Mesenchymal stem cell (in vitro differentiated cells and primary cell): ENCODE results near the gene PSMD2.
A peak's percentile ranks its signal among the peaks of the same experiment; 100 is the strongest.

Experiments
- DNase-seq: peaks from one replicate; pipeline ENCODE4 v3.0.0-alpha.2; 2013
- H2AFZ ChIP-seq: one replicate; pipeline ENCODE4 v1.6.1; 2013; ENCODE audit warnings: low read depth, mild to moderate bottlenecking, control low read depth, inconsistent platforms, low read length, moderate library complexity
- H2AK5ac ChIP-seq: 2 replicates; pipeline ENCODE4 v1.6.1; 2013; ENCODE audit warnings: low read length, moderate library complexity, mild to moderate bottlenecking, inconsistent platforms; ENCODE audit not compliant: severe bottlenecking
- H2BK120ac ChIP-seq: one replicate; pipeline ENCODE4 v1.6.1; 2013; ENCODE audit warnings: low read depth, mild to moderate bottlenecking, inconsistent platforms, low read length, moderate library complexity
- H2BK12ac ChIP-seq, 2 experiments: one replicate each; pipeline ENCODE4 v1.6.1; 2013; ENCODE audit warnings: inconsistent platforms in 2 of 2, low read length in 2 of 2, mild to moderate bottlenecking in 2 of 2, moderate library complexity in 2 of 2, control low read depth in 1 of 2
- H2BK15ac ChIP-seq: one replicate; pipeline ENCODE4 v1.6.1; 2013; ENCODE audit warnings: mild to moderate bottlenecking, low read depth, inconsistent platforms; ENCODE audit not compliant: poor library complexity, severe bottlenecking
- H2BK5ac ChIP-seq: 2 replicates; pipeline ENCODE4 v1.6.1; 2013; ENCODE audit warnings: low read depth, mild to moderate bottlenecking, low read length, control low read depth, inconsistent platforms; ENCODE audit not compliant: poor library complexity, severe bottlenecking
- H3K14ac ChIP-seq, 2 experiments: one replicate each; pipeline ENCODE4 v1.6.1; 2013; ENCODE audit warnings: inconsistent platforms in 2 of 2, low read length in 2 of 2, control low read depth in 1 of 2, mild to moderate bottlenecking in 1 of 2, moderate library complexity in 1 of 2
- H3K18ac ChIP-seq, 2 experiments: one replicate each; pipeline ENCODE4 v1.6.1; 2013; ENCODE audit warnings: inconsistent platforms in 2 of 2, low read length in 2 of 2, control low read depth in 1 of 2, low read depth in 1 of 2, mild to moderate bottlenecking in 1 of 2
- H3K23ac ChIP-seq, 2 experiments: one replicate each; pipeline ENCODE4 v1.6.1; 2013; ENCODE audit warnings: inconsistent platforms in 2 of 2, low read length in 2 of 2, mild to moderate bottlenecking in 2 of 2, moderate library complexity in 2 of 2, control low read depth in 1 of 2
- H3K27ac ChIP-seq: 2 replicates; pipeline ENCODE4 v1.5.1; 2013; ENCODE audit warnings: mild to moderate bottlenecking, moderate library complexity, low read length, control low read depth, inconsistent platforms; ENCODE audit not compliant: poor library complexity, severe bottlenecking
- H3K27me3 ChIP-seq, 2 experiments: 2 replicates each; pipeline versions ENCODE4 v1.6.1 to v1.7.0; 2013; ENCODE audit warnings: low read length in 2 of 2, mild to moderate bottlenecking in 2 of 2, moderate library complexity in 2 of 2, control low read depth in 1 of 2, inconsistent platforms in 1 of 2; ENCODE audit not compliant: control insufficient read depth in 1 of 2, insufficient read depth in 1 of 2
- H3K36me3 ChIP-seq, 2 experiments: 2 replicates each; pipeline versions ENCODE4 v1.6.1 to v1.7.0; 2013; ENCODE audit warnings: low read length in 2 of 2, control low read depth in 1 of 2, inconsistent platforms in 1 of 2, low read depth in 1 of 2, mild to moderate bottlenecking in 1 of 2; ENCODE audit not compliant: insufficient read depth in 2 of 2, control insufficient read depth in 1 of 2
- H3K4ac ChIP-seq, 2 experiments: one replicate each; pipeline ENCODE4 v1.6.1; 2013; ENCODE audit warnings: inconsistent platforms in 2 of 2, low read length in 2 of 2, mild to moderate bottlenecking in 2 of 2, moderate library complexity in 2 of 2, control low read depth in 1 of 2, low read depth in 1 of 2
- H3K4me1 ChIP-seq: 2 replicates; pipeline ENCODE4 v1.6.1; 2013; ENCODE audit warnings: low read depth, low read length, control low read depth; ENCODE audit not compliant: control insufficient read depth, insufficient read depth
- H3K4me2 ChIP-seq: 2 replicates; pipeline ENCODE4 v1.6.1; 2013; ENCODE audit warnings: low read length, mild to moderate bottlenecking, inconsistent platforms; ENCODE audit not compliant: poor library complexity, severe bottlenecking
- H3K4me3 ChIP-seq, 2 experiments: 2 replicates each; pipeline versions ENCODE4 v1.5.1 to v1.7.0; 2013; ENCODE audit warnings: low read length in 2 of 2, mild to moderate bottlenecking in 2 of 2, control low read depth in 1 of 2, low read depth in 1 of 2; ENCODE audit not compliant: insufficient read depth in 1 of 2
- H3K79me1 ChIP-seq: replicated peaks from 2 replicates; pipeline ENCODE4 v1.6.1; 2013; ENCODE audit warnings: mild to moderate bottlenecking, control low read depth, low read length, inconsistent platforms; ENCODE audit not compliant: poor library complexity, severe bottlenecking
- H3K9ac ChIP-seq: 2 replicates; pipeline ENCODE4 v1.7.0; 2013; ENCODE audit warnings: mild to moderate bottlenecking, low read length, moderate library complexity
- H3K9me3 ChIP-seq: 2 replicates; pipeline ENCODE4 v1.7.0; 2013; ENCODE audit warnings: mild to moderate bottlenecking, low read length; ENCODE audit not compliant: control insufficient read depth
- H4K8ac ChIP-seq: one replicate; pipeline ENCODE4 v1.6.1; 2013; ENCODE audit warnings: inconsistent platforms, mild to moderate bottlenecking, low read length, moderate library complexity
- H4K91ac ChIP-seq: one replicate; pipeline ENCODE4 v1.6.1; 2013; ENCODE audit warnings: mild to moderate bottlenecking, low read length, inconsistent platforms
- WGBS: methylation state at CpG from one replicate; pipeline ENCODE4 v1.1.7; 2013; ENCODE audit warnings: mixed read lengths; 5-methylcytosine and 5-hydroxymethylcytosine counted together

The PSMD2 gene

DNA sequence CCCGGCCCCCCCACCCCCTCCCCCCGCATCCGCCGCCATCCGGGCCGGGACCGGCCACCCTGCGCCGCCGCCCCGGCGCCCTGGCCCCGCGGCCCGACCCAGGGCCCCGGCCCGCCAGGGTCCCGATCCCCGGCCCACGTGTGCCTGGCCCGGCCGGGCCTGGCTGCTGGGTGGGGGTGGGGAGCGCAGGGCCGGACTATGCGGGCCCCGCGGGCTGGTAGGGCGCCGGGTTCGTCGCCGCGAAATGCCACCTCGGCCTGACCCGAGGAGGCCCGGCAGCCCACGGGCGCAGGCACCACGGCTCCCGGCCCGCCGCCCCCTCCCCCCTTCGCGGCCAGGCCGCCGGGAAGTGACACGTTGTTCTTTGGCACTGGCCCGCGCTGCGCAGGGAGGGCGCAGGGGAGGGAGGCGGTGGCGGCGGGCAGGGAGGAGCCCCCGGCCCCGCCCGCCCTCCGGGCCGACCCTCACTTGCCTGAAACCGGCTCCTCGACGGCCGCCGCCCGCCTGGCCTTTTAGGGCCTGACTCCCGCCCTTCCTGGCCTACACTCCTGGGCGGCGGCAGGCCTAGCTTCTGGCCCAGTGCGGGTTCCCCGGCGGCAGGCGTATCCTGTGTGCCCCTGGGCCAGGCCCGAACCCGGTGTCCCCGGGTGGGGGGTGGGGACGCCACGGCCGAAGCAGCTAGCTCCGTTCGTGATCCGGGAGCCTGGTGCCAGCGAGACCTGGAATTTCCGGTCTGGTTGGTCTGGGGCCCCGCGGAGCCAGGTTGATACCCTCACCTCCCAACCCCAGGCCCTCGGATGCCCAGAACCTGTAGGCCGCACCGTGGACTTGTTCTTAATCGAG, 15.9 kb downstream of the PSMD2 start:
- H2BK120ac ChIP-seq: peak overlapping the region; percentile 97
- H3K27ac ChIP-seq: peak overlapping the region; percentile 90
- under 1% methylated on average over 41 of the region's 89 CpGs for WGBS
- H3K4me1 ChIP-seq: peaks cover 26% of the 10 kb centered on the region
- peak; percentile 84 for DNase-seq
- peak overlapping the region; percentile 96 to 97 for H3K18ac ChIP-seq
- peak overlapping the region; percentile 95 to 99 for H3K4ac ChIP-seq
- H3K36me3 ChIP-seq: peaks cover 28 to 29% of the 10 kb centered on the region in 2 experiments
- peak overlapping the region; percentile 31 for H2AFZ ChIP-seq
- peak overlapping the region; percentile 96 for H3K9ac ChIP-seq
- H3K4me3 ChIP-seq: peak overlapping the region; percentile 85 to 92
- H4K8ac ChIP-seq: peak overlapping the region; percentile 88
- H2BK12ac ChIP-seq: peak overlapping the region; percentile 21 to 77
- H4K91ac ChIP-seq: peak overlapping the region; percentile 97
- peak overlapping the region; percentile 94 for H2BK5ac ChIP-seq
- peak overlapping the region; percentile 25 to 89 for H3K14ac ChIP-seq
- H3K9me3 ChIP-seq: no peaks in the 10 kb centered on the region
- peak overlapping the region in 1 of 2 experiments; percentile 86 for H3K23ac ChIP-seq
- H3K27me3 ChIP-seq: no peaks in the 10 kb centered on the region
- H2BK15ac ChIP-seq: peak overlapping the region; percentile 94
- peak overlapping the region; percentile 86 for H3K4me2 ChIP-seq
- peak overlapping the region; percentile 75 for H2AK5ac ChIP-seq
- no peaks in the 10 kb centered on the region for H3K79me1 ChIP-seq

DNA sequence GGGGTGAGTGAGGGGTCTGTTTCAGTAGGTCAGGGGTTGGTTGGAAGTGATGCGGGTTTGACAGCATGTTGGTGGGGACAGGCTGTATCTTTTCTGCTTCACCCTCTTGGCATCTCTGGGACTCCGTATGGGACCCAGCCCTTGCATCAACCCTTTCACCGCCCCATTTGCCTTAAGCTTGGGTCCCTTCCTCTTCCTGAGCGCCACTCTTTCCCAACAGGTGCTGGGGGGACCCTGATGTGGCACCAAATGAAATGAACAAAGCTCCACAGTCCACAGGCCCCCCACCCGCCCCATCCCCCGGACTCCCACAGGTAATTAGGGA, 16.5 kb downstream of the PSMD2 start:
- Histone ChIP-seq H3K14ac (peak overlapping the region; percentile 25 to 89), H2BK15ac (no peak overlapping the region), H3K27ac (peak overlapping the region; percentile 90), H2BK5ac (peak overlapping the region; percentile 94), H3K9me3 (no peaks in the 10 kb centered on the region), H4K91ac (peak overlapping the region; percentile 87), H3K4me3 (peak overlapping the region; percentile 85 to 92), H3K4me2 (peak overlapping the region; percentile 86), H2AK5ac (peak overlapping the region; percentile 21), H3K4ac (peak overlapping the region; percentile 95 to 99), H3K4me1 (peaks cover 32% of the 10 kb centered on the region), H3K18ac (peak overlapping the region; percentile 85 to 97), H2BK120ac (peak overlapping the region; percentile 97), H4K8ac (peak overlapping the region; percentile 88), H3K9ac (peak overlapping the region; percentile 96), H3K79me1 (peaks cover 2% of the 10 kb centered on the region), H2AFZ (no peak overlapping the region), H2BK12ac (peak overlapping the region in 1 of 2 experiments; percentile 77), H3K36me3 (peaks cover 27 to 28% of the 10 kb centered on the region in 2 experiments), H3K23ac (peak overlapping the region in 1 of 2 experiments; percentile 86), H3K27me3 (no peaks in the 10 kb centered on the region)
- DNase-seq: no peak
- 0% methylated on average over 3 of the region's 6 CpGs for WGBS

- Histone ChIP-seq H2BK5ac (no peak overlapping the region), H3K4me1 (peaks cover 32% of the 10 kb centered on the region), H2BK15ac (no peak overlapping the region), H3K79me1 (peaks cover 5% of the 10 kb centered on the region), H3K9me3 (no peaks in the 10 kb centered on the region), H3K27me3 (no peaks in the 10 kb centered on the region), H4K8ac (no peak overlapping the region), H4K91ac (no peak overlapping the region), H3K27ac (peak overlapping the region; percentile 59), H3K23ac (no peak overlapping the region), H3K4me2 (peak overlapping the region; percentile 86), H2AFZ (no peak overlapping the region), H3K36me3 (peaks cover 32 to 34% of the 10 kb centered on the region in 2 experiments), H3K9ac (peak overlapping the region; percentile 96), H3K4me3 (peak overlapping the region; percentile 85 to 92), H3K14ac (peak overlapping the region in 1 of 2 experiments; percentile 0), H3K18ac (peak overlapping the region in 1 of 2 experiments; percentile 6), H2BK120ac (peak overlapping the region; percentile 97), H3K4ac (peak overlapping the region in 1 of 2 experiments; percentile 99), H2AK5ac (no peak overlapping the region), H2BK12ac (no peak overlapping the region)
- peak; percentile 59 for DNase-seq
- 65% methylated on average over 13 of the region's 16 CpGs for WGBS
Observed at GRCh38 chr3:184315871-184316661, 17.0 kb downstream of the PSMD2 start.

DNA sequence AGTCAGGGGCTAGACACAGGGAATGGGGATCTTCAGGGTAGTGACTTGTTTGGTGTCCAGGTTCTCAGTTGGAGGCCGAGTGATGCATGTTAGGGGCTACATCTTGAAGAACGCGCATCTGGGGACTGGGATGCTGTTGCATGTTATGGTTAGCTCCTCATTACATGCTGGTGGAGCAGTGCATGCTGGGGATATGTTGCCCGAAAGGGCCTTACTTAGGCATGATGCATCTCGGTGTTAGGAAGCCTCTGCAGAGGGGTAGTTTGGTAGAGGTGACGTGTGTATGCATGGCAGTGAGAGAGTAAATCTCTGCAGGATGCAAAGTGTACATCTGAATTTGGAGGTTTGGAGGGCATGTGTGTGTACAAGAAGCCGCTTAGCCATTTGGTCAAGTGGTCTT, 17.8 kb downstream of the PSMD2 start:
- Histone ChIP-seq H3K79me1 (peaks cover 8% of the 10 kb centered on the region), H2AFZ (no peak overlapping the region), H3K9me3 (no peaks in the 10 kb centered on the region), H2BK12ac (no peak overlapping the region), H2BK120ac (no peak overlapping the region), H3K14ac (no peak overlapping the region), H3K27ac (no peak overlapping the region), H4K8ac (no peak overlapping the region), H3K18ac (no peak overlapping the region), H3K4me2 (peak overlapping the region; percentile 86), H2AK5ac (no peak overlapping the region), H3K36me3 (peaks cover 40 to 41% of the 10 kb centered on the region in 2 experiments), H2BK5ac (no peak overlapping the region), H3K27me3 (no peaks in the 10 kb centered on the region), H3K4me3 (peak overlapping the region in 1 of 2 experiments; percentile 92), H4K91ac (no peak overlapping the region), H3K4ac (no peak overlapping the region), H3K9ac (peak overlapping the region; percentile 96), H3K4me1 (peaks cover 32% of the 10 kb centered on the region), H3K23ac (no peak overlapping the region), H2BK15ac (no peak overlapping the region)
- no peak for DNase-seq
- 92% methylated on average over 7 of the region's 7 CpGs for WGBS
